ENCODE measurements around the gene TEN1. TPM values are rescaled to one million over a fixed set of nuclear protein-coding genes. Genes with fewer than 3 reads are reported as not detected.
A peak's percentile ranks its signal among the peaks of the same experiment; 100 is the strongest.

Gene TEN1
- total RNA-seq (2014; rRNA removed) (58.3 and 62.4 TPM in 2 replicates), Bru-seq, nascent RNA (percentile 79 among the genes with signal in this experiment), BruChase-seq, experiment 1, labeled RNA remaining after a 6-hour chase (percentile 95 among the genes with signal in this experiment), BruChase-seq, experiment 2, labeled RNA remaining after a 2-hour chase (percentile 87 among the genes with signal in this experiment)
- long read RNA-seq, transcript TEN1-201 (4 exons, 994 nt) = major isoform, 32 of 40 reads
- long read RNA-seq, partial matches to known transcripts = 4 of 40 reads
- long read RNA-seq, other reads (novel, unspliced or antisense) = 3 of 40 reads

GRCh38 chr17:75978938-75979704, at the start of gene TEN1, which contains the start of gene ACOX1:
Gene TEN1 (plus strand): TSS chr17:75979240. CDS start chr17:75986193, 6,953 bp downstream.
Gene ACOX1 (minus strand): TSS chr17:75979166. CDS start chr17:75979073, 93 bp downstream.
- BruUV-seq (replicated peaks) = no TSS peak
- H3K9me3 ChIP-seq (ENCODE audit: low read length) = no peaks in the 10 kb centered on the region
- ATAC-seq (peak; percentile 93), DNase-seq (peak; percentile 98)
- no peaks in the 10 kb centered on the region for H4K20me1 ChIP-seq (ENCODE audit: low read length)
- peaks cover 65% of the 10 kb centered on the region for H3K79me2 ChIP-seq (ENCODE audit: low read length)
- H3K36me3 ChIP-seq (ENCODE audit: low read depth, low read length) = peaks cover 7% of the 10 kb centered on the region; the same call in 1 of the 2 replicates
- CTCF ChIA-PET = interaction anchor here (0.9 to 1.0 kb wide), 2 partner anchors 18 to 38 kb away, joined by 3 read pairs; partner anchors contain the start of gene FBF1
- peak within 1 kb of the TSS; percentile 82 for H3K27ac ChIP-seq (ENCODE audit: low read length)
- no peaks in the 10 kb centered on the region for H3K9me2 ChIP-seq (replicated peaks; ENCODE audit: low read length)
- peak within 1 kb of the TSS; percentile 63 for H2AFZ ChIP-seq (ENCODE audit: low read length)
- H3F3A ChIP-seq (ENCODE audit: low read length, unreplicated experiment) = peaks cover 5% of the 10 kb centered on the region
- intact Hi-C loops (cut with micrococcal nuclease) = loop anchor here (1.0 to 2.0 kb wide), 3 partner anchors 20 to 74 kb away; partner anchors contain the start of gene FBF1
- H3K27me3 ChIP-seq (ENCODE audit: low read length) = no peaks in the 10 kb centered on the region
- POLR2A ChIA-PET (ENCODE audit: unreplicated experiment) = interaction anchor here (0.6 to 0.8 kb wide), 7 partner anchors 10 to 322 kb away, joined by 3 to 7 read pairs (median 4); partner anchors contain the start of gene WBP2
- peak within 1 kb of the TSS; percentile 87 for H3K9ac ChIP-seq (ENCODE audit: low read length)
- H3K4me3 ChIP-seq (ENCODE audit: low read length) = peak within 1 kb of the TSS; percentile 94
- H3K4me1 ChIP-seq (ENCODE audit: insufficient read depth, low read length) = peaks cover 40% of the 10 kb centered on the region
- TF ChIP-seq CTCF (conservative IDR thresholded peaks at IDR 0.05; ENCODE audit: low read depth, low read length) = peak; percentile 45; the same call in 1 of the 2 replicates
- no peak for TF ChIP-seq EZH2 (IDR thresholded peaks at IDR 0.05; ENCODE audit: low read length, unreplicated experiment)
- no peak for TF ChIP-seq EZH2phosphoT487 (IDR thresholded peaks at IDR 0.05; ENCODE audit: borderline replicate concordance, low read length)
- H3K4me2 ChIP-seq (ENCODE audit: low read length) = peak within 1 kb of the TSS; percentile 94

DNA sequence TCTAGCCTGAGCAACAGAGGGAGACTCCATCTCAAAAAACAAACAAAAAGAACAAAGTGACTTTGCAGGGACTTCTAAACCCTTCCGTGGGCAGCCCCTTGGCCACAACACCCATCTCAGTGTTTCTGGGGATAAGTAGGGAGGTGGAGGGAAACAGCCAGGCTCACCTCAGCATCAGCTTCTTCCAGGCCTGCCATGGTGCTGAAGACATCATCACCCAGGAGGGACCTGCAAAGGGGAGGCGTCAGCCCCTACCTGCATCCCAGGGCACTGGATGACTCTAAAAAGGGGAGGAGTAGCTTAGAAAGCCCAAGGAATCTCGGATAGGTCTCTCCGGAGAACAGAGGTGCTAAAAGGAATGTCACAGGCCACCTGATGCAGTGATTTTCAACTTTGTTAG, 48.0 kb upstream of the TEN1 start:
- Histone ChIP-seq H2AFZ (ENCODE audit: low read length) (no peak overlapping the region), H3K4me3 (ENCODE audit: low read length) (no peak overlapping the region), H3K4me2 (ENCODE audit: low read length) (no peak overlapping the region), H4K20me1 (ENCODE audit: low read length) (no peaks in the 10 kb centered on the region), H3K9me2 (replicated peaks; ENCODE audit: low read length) (no peaks in the 10 kb centered on the region), H3K27me3 (ENCODE audit: low read length) (no peaks in the 10 kb centered on the region), H3K9ac (ENCODE audit: low read length) (no peak overlapping the region), H3K27ac (ENCODE audit: low read length) (no peak overlapping the region), H3K4me1 (ENCODE audit: insufficient read depth, low read length) (no peaks in the 10 kb centered on the region), H3K79me2 (ENCODE audit: low read length) (no peaks in the 10 kb centered on the region), H3F3A (ENCODE audit: low read length, unreplicated experiment) (no peaks in the 10 kb centered on the region), H3K9me3 (ENCODE audit: low read length) (no peaks in the 10 kb centered on the region), H3K36me3 (ENCODE audit: low read depth, low read length) (no peaks in the 10 kb centered on the region)
- BruUV-seq (replicated peaks) = no TSS peak
- POLR2A ChIA-PET (ENCODE audit: unreplicated experiment) = no interaction called here
- intact Hi-C loops (cut with micrococcal nuclease) = no loop called here
- TF ChIP-seq EZH2 (IDR thresholded peaks at IDR 0.05; ENCODE audit: low read length, unreplicated experiment) = no peak
- no peak for TF ChIP-seq EZH2phosphoT487 (IDR thresholded peaks at IDR 0.05; ENCODE audit: borderline replicate concordance, low read length)
- TF ChIP-seq CTCF (conservative IDR thresholded peaks at IDR 0.05; ENCODE audit: low read depth, low read length) = no peak
- DNase-seq (no peak), ATAC-seq (no peak)
- CTCF ChIA-PET = no interaction called here
